GM19467 (cell line): Measurements from ENCODE around the gene SIX1.

ENCODE experiments used
- ATAC-seq: cut with Tn5 transposase; IDR thresholded peaks from one replicate; pipeline ENCODE4 v1.9.1; 2021; ENCODE audit warnings: mild to moderate bottlenecking, moderate library complexity; ENCODE audit not compliant: unreplicated experiment

Gene SIX1

DNA sequence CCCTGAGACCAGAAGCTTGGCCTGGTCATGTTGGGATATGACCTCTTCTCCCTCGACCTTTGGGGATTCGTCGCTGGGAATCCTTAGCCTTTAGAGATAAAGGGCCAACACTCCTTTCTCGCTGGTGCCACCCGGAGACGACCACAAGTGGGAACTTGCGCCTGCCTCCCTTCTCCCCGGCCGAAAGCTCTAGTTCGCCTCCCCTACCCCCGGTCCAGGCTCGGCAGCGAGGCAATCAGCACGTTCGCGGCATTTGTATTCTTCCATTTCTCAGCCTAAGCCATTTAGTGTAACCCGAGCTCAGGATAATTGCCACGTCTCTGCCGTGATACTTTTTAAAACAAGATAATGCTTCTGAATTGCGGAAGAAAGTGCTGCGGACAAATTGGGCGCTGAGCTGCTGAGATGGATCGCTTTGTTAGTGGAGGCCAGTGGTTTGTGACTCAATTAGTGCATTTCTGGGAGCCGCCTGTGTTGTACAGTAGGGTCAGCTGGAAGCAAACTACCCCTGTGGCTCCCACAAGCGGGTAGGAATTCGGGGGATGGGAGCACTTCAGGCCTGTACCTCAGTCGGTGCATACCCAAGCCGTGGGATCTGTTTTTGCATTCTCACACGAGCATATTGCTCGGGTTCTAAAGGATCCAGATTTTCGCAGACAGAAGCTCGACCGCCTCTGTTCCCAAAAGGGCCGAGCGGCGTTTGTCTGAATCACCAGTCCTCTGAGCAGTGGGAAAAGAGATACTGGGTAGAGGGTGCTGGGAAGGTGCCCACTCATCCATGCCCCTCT lies 6.8 kb upstream of the SIX1 start:
- no peak for ATAC-seq

- ATAC-seq, result no peak
Measured at GRCh38 chr14:60655119-60655897, 6.0 kb upstream of the SIX1 start.

GRCh38 chr14:60654334-60654821 lies 5.1 kb upstream of the SIX1 start:
- no peak for ATAC-seq

- ATAC-seq, result no peak
Measured at GRCh38 chr14:60653701-60654161, 4.5 kb upstream of the SIX1 start.

- no peak for ATAC-seq
Measured at GRCh38 chr14:60652674-60653651, 3.7 kb upstream of the SIX1 start.

- no peak for ATAC-seq
Measured at GRCh38 chr14:60651796-60652673, 2.8 kb upstream of the SIX1 start.

GRCh38 chr14:60651086-60651795 lies 2.0 kb upstream of the SIX1 start:
- ATAC-seq, result no peak

DNA sequence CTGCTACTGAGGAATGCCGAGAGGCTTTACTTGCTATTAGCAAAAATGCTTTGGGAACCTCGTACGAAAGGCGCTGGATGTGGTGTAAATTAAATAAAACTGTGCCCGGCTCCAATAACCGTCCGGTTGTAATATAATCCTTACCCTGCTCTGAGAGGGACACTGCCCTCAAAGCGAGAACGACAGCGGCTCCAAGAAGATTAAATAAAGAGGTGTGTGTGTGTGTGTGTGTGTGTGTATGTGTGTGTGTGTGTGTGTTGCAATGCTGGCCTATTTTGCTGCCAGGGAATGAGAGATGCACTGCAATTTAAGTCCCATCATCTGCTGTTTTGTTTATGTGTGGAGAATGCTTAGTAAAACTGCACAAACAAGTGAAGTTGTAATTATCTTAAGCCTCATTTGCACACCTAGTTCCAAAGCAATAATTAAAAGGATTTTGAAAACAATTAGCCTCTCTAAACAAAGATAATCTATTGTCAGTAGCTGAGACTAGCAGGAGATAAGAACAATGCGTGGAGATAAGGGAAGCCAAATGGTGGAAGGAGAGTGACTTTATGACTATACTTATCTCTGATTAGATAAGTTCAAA lies 1.2 kb upstream of the SIX1 start:
- ATAC-seq, result no peak

DNA sequence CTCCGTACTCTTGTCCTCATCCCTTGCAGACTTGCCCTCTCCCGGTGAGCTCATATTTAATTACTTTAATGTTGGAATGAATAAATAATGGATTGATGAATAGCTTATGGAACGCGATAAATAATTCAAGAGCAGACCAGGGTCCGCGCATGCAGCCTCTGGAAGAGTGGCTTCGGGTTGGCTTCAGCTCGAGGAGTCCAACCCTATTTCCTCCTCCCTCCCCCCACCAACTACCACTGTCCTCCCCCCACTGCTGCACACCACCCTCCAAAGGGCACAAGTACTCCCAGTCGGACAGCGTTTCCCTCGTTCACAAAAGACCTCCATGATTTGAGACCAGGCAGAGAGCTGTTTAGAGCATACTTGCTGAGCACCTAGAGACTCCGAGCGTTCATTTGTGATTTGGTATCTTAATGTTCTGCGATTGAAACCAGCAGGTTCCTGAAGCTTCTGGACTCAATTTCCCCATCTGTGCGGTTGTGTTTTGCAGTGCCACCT lies 647 bp upstream of the SIX1 start:
- no peak for ATAC-seq

DNA sequence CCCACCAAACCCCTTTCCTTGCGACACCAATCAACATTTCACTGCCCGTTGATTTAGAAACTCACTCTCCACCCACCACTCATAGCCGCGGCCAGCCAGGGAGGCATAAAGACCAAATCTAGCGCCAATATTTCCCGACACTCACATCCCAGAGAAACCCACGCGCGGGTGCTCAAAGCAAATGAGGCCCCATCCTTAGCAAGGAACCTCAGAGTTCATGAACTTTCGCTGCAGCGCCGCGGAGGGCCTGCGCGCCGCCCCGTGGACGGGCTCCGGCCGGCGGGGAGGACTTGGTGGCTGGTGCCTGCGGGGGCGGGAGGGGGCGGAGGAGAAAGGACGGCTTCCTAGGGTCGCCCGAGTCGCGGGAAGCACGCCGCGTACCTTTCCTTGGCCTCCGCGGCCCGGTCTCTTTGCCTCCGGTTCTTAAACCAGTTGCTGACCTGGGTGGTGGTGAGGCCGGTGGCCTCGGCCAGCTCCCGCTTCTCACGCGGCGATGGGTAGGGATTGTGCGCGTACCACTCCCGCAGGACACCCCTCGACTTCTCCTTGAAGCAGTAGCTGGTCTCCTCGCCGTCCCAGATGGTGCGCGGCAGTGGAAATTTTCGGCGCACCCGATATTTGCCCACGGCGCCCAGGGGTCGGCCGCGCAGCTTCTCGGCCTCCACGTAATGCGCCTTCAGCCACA lies 886 bp downstream of the SIX1 start:
- no peak for ATAC-seq

DNA sequence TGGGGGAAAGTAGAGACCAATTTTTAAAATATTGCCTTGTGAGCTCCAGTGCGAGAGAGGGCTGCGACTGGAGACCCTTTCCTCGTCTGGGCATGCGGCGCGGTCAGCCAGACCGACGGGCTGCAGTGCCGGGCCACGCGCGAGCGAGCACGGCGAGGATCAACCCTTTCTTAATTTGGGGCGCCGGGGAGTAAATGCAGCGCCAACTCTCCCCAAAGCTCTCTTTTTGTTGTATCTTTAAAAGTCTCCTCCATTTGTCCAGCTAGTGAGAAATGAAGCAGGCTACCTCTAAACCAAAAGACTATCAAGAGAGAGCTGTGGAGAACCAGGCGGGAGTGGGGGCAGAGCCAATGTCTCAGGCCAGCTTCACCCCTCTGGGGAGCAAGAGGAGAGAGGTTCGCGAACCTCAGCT lies 1.4 kb downstream of the SIX1 start:
- no peak for ATAC-seq

DNA sequence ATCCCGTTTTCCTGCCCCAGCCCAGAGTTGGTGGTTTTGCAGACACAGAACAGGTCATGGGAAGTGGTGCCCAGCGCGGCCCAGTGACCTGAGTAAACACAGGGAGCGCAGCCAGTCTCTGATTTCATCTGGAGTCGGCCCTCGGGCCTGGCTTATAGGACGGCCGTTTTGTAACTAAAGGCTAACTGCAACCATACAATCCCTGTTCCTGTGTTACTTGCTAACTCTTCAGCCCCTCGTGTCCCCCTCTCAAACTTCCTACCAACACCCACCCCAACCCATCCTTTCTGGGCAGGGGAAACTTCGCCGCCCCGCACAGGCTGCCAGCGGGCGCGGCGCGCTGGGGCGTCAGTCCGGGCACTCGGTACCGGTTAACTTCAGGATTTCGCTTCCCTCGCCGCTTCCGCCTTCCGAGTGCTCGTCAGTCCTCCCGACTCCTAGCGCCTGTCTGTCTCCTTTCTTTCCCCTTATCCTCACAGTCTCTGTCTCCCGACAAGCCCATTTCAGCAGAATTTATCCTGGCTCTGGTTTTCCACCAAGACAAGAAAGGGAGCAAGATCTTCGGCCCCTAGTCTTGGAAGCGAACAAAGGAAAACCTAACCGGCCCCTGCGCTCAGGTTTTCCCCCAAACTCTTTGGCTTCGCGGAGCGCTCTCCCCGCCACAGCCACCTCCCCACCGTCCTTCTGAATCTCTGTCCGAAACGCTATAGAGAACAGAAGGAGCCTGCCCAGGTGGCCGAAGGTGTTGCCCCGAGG lies 2.0 kb downstream of the SIX1 start:
- no peak for ATAC-seq

GRCh38 chr14:60646226-60646818 lies 3.0 kb downstream of the SIX1 start:
- ATAC-seq, result no peak

- no peak for ATAC-seq
Measured at GRCh38 chr14:60645126-60645741, 4.0 kb downstream of the SIX1 start.

DNA sequence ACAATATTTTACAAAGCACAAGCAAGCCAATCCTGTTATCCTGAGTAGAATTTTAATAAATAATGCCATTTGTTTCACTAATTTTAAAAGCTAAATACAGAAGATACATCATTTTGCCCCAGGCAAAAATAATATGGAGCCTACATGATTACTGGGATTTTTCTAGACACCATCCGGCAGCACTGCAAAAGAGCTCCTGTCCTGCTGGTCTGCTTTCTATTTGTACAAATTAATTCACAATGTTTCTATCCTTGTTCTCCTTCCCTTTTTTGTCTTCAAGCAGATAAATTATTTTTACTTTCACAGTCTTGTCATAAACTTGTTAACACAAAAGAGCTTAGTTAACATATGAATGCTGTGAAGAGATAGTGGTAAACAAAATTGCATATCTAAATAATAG lies 4.6 kb downstream of the SIX1 start:
- no peak for ATAC-seq

GRCh38 chr14:60643463-60644314 lies 5.6 kb downstream of the SIX1 start:
- no peak for ATAC-seq
